ENCODE data around the gene SGTA. TPM values are rescaled to one million over a fixed set of nuclear protein-coding genes. Genes with fewer than 3 reads are reported as not detected.
"Not testable (repeated sequence)": the region's sequence is repeated elsewhere in the genome, so short reads cannot be mapped to it uniquely, and the experiment has no call there.

The SGTA gene
- total and polyA plus RNA-seq, 9 of the 15 experiments (the other 6 are each of a cell fraction or from before 2014, with no cell fraction given) = 1.4 to 110 (median 49.9) TPM

DNA sequence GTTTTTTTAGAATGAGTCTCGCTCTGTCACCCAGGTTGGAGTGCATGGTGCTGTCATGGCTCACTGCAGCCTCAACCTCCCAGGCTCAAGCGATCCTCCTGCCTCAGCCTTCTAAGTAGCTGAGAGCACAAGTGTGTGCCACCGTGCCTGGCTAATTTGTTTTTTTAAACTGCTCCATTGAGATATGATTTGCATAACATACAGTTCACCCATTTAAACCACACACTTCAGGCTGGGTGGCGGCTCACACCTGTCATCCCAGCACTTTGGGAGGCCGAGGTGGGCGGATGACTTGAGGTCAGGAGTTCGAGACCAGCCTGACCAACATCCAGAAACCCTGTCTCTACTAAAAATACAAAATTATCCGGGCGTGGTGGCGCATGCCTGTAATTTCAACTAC, 9.6 kb upstream of the SGTA start:
- ATAC-seq; H3K27me3 ChIP-seq (ENCODE audit: control insufficient read depth in 2 of 2, insufficient read depth in 2 of 2, low read length in 2 of 2); FAIRE-seq; H3K27ac ChIP-seq (ENCODE audit: extremely low read depth, low read depth, low read length); H3K9ac ChIP-seq (ENCODE audit: insufficient read depth in 1 of 2, low read depth in 2 of 2, low read length in 2 of 2); DNase-seq (ENCODE audit: extremely low read depth in 1 of 4, low spot score in 3 of 4); CTCF ChIA-PET (ENCODE audit: low intra/inter-chr PET ratio); H3K9me3 ChIP-seq (replicated peaks; ENCODE audit: control insufficient read depth, insufficient read depth, low read depth, low read length); H3K4me3 ChIP-seq; BruUV-seq (replicated peaks); POLR2A ChIA-PET; H4K20me1 ChIP-seq (replicated peaks; ENCODE audit: control insufficient read depth, insufficient read depth, low read length); H3K9me1 ChIP-seq (ENCODE audit: control insufficient read depth, insufficient read depth, low read length); H3K4me2 ChIP-seq (ENCODE audit: insufficient read depth, low read length); intact Hi-C loops (cut with micrococcal nuclease); in situ Hi-C loops (cut with MboI); H2AFZ ChIP-seq (ENCODE audit: low read depth, low read length): not testable (repeated sequence)
- peaks cover 26% of the 10 kb centered on the region for H3K79me2 ChIP-seq (ENCODE audit: control insufficient read depth, insufficient read depth, low read length)
- 0 out of 2 replicates have a peak, but pooled peaks have one; percentile 21 for TF ChIP-seq EGR1 (conservative IDR thresholded peaks at IDR 0.05)
- WGBS (ENCODE audit: insufficient coverage, low coverage, missing lambda C conversion rate) = 95% methylated on average over 9 of the region's 10 CpGs
- peaks cover 89% of the 10 kb centered on the region; the same call in 2 of the 3 replicates for H3K36me3 ChIP-seq (ENCODE audit: control insufficient read depth, insufficient read depth, low read length)
- peaks cover 0 to 29% of the 10 kb centered on the region in 2 experiments; a peak in 2 of 5 replicates for H3K4me1 ChIP-seq (replicated peaks in 1 of 2; ENCODE audit: control insufficient read depth in 2 of 2, insufficient read depth in 2 of 2, low read length in 2 of 2)

DNA sequence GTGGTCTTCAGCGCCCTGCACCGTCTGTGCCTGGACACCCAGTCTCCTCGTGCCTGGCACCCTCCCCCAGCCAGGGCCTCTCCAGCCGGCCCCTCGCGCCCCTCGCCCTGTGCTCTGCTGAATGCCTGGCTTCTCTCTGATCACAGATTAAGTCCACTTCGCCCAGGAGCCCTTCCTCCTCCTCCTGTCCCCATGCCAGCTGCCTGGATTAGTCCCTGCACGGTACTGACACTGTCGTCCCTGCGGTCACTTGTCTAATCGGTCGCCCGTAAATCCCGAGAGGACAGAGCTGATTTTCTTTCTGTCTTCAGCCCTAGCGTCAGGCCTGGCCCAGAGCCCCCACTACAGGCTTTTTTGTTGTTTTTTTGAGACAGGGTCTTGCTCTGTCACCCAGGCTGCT, 8.8 kb upstream of the SGTA start:
- FAIRE-seq (no peak), DNase-seq (ENCODE audit: extremely low read depth in 1 of 4, low spot score in 3 of 4) (no peak), ATAC-seq (no peak)
- Histone ChIP-seq H3K36me3 (ENCODE audit: control insufficient read depth, insufficient read depth, low read length) (peaks cover 89% of the 10 kb centered on the region; the same call in 2 of the 3 replicates), H3K9ac (ENCODE audit: insufficient read depth in 1 of 2, low read depth in 2 of 2, low read length in 2 of 2) (no peak overlapping the region), H3K27me3 (ENCODE audit: control insufficient read depth in 2 of 2, insufficient read depth in 2 of 2, low read length in 2 of 2) (no peaks in the 10 kb centered on the region), H4K20me1 (replicated peaks; ENCODE audit: control insufficient read depth, insufficient read depth, low read length) (0 out of 2 replicates have a peak, but pooled peaks cover 5% of the 10 kb centered on the region), H3K4me2 (ENCODE audit: insufficient read depth, low read length) (no peak overlapping the region), H3K79me2 (ENCODE audit: control insufficient read depth, insufficient read depth, low read length) (peaks cover 34% of the 10 kb centered on the region), H3K4me1 (replicated peaks in 1 of 2; ENCODE audit: control insufficient read depth in 2 of 2, insufficient read depth in 2 of 2, low read length in 2 of 2) (peaks cover 3 to 31% of the 10 kb centered on the region in 2 experiments; a peak in 3 of 5 replicates), H3K9me3 (replicated peaks; ENCODE audit: control insufficient read depth, insufficient read depth, low read depth, low read length) (no peaks in the 10 kb centered on the region), H3K27ac (ENCODE audit: extremely low read depth, low read depth, low read length) (no peak overlapping the region), H3K4me3 (no peak overlapping the region), H3K9me1 (ENCODE audit: control insufficient read depth, insufficient read depth, low read length) (peaks cover 3% of the 10 kb centered on the region), H2AFZ (ENCODE audit: low read depth, low read length) (no peak overlapping the region)
- WGBS (ENCODE audit: insufficient coverage, low coverage, missing lambda C conversion rate) = 94% methylated on average over 10 of the region's 16 CpGs
- intact Hi-C loops (cut with micrococcal nuclease) (no loop called here), in situ Hi-C loops (cut with MboI) (no loop called here)
- POLR2A ChIA-PET = no interaction called here
- TF ChIP-seq CC2D1A (IDR thresholded peaks at IDR 0.05) = no peak
- 0 out of 2 replicates have a peak, but pooled peaks have one; percentile 26 for TF ChIP-seq POLR2G (IDR thresholded peaks at IDR 0.05; ENCODE audit: low read depth, low read length)
- no TSS peak for BruUV-seq (replicated peaks)
- CTCF ChIA-PET (ENCODE audit: low intra/inter-chr PET ratio) = no interaction called here

Data from K562 (cell line).